ENCODE results near the gene OCA2. TPM values are rescaled to one million over a fixed set of nuclear protein-coding genes. Genes with fewer than 3 reads are reported as not detected.

Gene OCA2
- polyA plus RNA-seq, 1 donor (not counting 4 experiments of a cell fraction or from before 2014, with no cell fraction given): 0.05 TPM

DNA sequence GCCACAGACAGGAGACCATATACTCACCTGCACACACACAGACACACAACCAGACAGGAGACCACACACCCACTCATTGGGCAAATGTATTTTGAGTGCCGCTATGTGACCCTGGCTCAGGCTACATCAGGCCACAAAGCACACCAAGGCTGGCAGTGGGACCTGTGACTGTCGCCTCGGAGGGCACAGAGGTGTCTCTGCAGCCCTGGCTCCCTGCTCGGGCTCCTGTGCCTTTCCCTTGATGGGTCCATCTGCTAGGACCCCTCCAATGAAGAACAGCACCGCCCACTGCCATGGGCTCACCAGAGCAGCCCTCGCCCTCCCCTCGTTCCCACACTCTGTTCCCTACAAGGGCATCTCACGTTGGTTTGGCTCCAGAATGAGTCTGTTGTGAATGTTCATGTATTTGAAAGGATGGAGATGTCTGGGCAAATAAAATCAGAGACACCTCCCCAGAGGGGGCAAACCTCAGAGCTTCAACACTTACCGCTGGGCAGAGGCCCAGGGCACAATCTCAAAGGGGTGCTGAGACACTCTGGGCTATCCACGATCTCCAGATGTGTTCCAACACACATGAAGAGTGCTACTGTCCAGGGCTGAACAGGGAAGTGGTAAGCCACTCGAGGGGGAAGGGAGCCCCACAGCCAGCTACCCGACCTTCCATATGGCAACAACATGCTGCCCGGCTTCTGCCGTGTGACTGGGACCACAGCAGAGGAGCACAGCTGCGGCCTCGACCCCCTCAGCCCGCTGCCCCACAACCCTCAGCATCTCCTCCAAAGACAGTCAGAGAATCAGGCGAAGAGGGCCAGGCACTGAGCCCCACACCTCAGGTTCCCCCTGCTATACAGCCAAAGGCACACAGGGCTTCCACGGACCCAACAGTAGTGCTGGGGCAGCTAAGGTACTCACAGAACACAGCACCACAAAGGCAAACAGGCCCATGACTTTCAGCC, 74.9 kb downstream of the OCA2 start:
- H2AFZ ChIP-seq (ENCODE audit: control insufficient read depth, low read length): no peak overlapping the region
- H3K4me2 ChIP-seq (ENCODE audit: control insufficient read depth, extremely low read depth, insufficient read depth, low read depth, low read length): no peak overlapping the region
- H3K9me3 ChIP-seq (ENCODE audit: control insufficient read depth, low read depth, low read length): no peaks in the 10 kb centered on the region
- H3K79me2 ChIP-seq (ENCODE audit: control insufficient read depth, insufficient read depth, low read length): no peaks in the 10 kb centered on the region
- DNase-seq (ENCODE audit: low read depth, low spot score) (no peak), FAIRE-seq (no peak)
- no peaks in the 10 kb centered on the region for H3K27me3 ChIP-seq (ENCODE audit: control insufficient read depth, extremely low read depth, insufficient read depth, low read length)
- TF ChIP-seq EZH2 (IDR thresholded peaks at IDR 0.05; ENCODE audit: low read length): no peak
- TF ChIP-seq, protein P1, sequence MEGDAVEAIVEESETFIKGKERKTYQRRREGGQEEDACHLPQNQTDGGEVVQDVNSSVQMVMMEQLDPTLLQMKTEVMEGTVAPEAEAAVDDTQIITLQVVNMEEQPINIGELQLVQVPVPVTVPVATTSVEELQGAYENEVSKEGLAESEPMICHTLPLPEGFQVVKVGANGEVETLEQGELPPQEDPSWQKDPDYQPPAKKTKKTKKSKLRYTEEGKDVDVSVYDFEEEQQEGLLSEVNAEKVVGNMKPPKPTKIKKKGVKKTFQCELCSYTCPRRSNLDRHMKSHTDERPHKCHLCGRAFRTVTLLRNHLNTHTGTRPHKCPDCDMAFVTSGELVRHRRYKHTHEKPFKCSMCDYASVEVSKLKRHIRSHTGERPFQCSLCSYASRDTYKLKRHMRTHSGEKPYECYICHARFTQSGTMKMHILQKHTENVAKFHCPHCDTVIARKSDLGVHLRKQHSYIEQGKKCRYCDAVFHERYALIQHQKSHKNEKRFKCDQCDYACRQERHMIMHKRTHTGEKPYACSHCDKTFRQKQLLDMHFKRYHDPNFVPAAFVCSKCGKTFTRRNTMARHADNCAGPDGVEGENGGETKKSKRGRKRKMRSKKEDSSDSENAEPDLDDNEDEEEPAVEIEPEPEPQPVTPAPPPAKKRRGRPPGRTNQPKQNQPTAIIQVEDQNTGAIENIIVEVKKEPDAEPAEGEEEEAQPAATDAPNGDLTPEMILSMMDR (optimal IDR thresholded peaks at IDR 0.05 in 1 of 3, IDR thresholded peaks at IDR 0.05 in 1 of 3, conservative IDR thresholded peaks at IDR 0.05 in 1 of 3; ENCODE audit: extremely low read depth in 1 of 3, insufficient read depth in 2 of 3, low read length in 3 of 3): no peak
- no peaks in the 10 kb centered on the region for H3K9me1 ChIP-seq (ENCODE audit: control insufficient read depth, extremely low read depth, insufficient read depth, low read length)
- no peak overlapping the region for H3K27ac ChIP-seq (ENCODE audit: control insufficient read depth, insufficient read depth, low read length)
- no peaks in the 10 kb centered on the region for H3K36me3 ChIP-seq (ENCODE audit: control insufficient read depth in 2 of 2, extremely low read depth in 1 of 2, insufficient read depth in 2 of 2, low read length in 2 of 2)
- H3K4me3 ChIP-seq (ENCODE audit: control insufficient read depth in 2 of 3, extremely low read depth in 1 of 3, insufficient read depth in 2 of 3, low read depth in 1 of 3, low read length in 3 of 3): no peak overlapping the region
- H3K9ac ChIP-seq (ENCODE audit: control insufficient read depth, extremely low read depth, insufficient read depth, low read length): no peak overlapping the region
- H3K4me1 ChIP-seq (ENCODE audit: control insufficient read depth, extremely low read depth, insufficient read depth, low read length): no peaks in the 10 kb centered on the region
- no peaks in the 10 kb centered on the region for H4K20me1 ChIP-seq (ENCODE audit: control insufficient read depth, extremely low read depth, insufficient read depth, low read length)
- dilution Hi-C loops (cut with MboI; ENCODE audit: extremely low pct_ligation_motif_present, low sequenced_read_pairs): no loop called here

DNA sequence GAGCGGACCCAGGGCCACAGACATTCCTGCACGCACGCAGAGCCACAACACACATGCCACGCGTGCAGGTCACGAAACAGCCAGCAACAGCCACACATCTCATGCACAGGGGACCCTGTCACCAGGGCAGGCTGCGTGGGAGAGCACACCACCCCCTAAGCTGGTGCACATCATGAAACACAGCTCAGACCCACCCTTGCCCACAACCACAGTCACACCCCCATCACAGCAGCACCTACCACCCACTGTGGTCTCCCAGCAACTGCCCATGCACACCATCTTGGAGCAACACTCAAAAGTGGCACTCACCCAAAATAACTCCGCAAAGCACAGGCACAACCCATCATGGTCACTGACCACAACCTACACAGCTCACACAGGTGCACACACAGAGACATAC, 75.7 kb downstream of the OCA2 start:
- Histone ChIP-seq H3K9me3 (ENCODE audit: control insufficient read depth, low read depth, low read length) (no peaks in the 10 kb centered on the region), H4K20me1 (ENCODE audit: control insufficient read depth, extremely low read depth, insufficient read depth, low read length) (no peaks in the 10 kb centered on the region), H3K27ac (ENCODE audit: control insufficient read depth, insufficient read depth, low read length) (no peak overlapping the region), H3K4me3 (ENCODE audit: control insufficient read depth in 2 of 3, extremely low read depth in 1 of 3, insufficient read depth in 2 of 3, low read depth in 1 of 3, low read length in 3 of 3) (no peak overlapping the region), H3K4me2 (ENCODE audit: control insufficient read depth, extremely low read depth, insufficient read depth, low read depth, low read length) (no peak overlapping the region), H3K4me1 (ENCODE audit: control insufficient read depth, extremely low read depth, insufficient read depth, low read length) (no peaks in the 10 kb centered on the region), H3K9ac (ENCODE audit: control insufficient read depth, extremely low read depth, insufficient read depth, low read length) (no peak overlapping the region), H3K27me3 (ENCODE audit: control insufficient read depth, extremely low read depth, insufficient read depth, low read length) (no peaks in the 10 kb centered on the region), H3K36me3 (ENCODE audit: control insufficient read depth in 2 of 2, extremely low read depth in 1 of 2, insufficient read depth in 2 of 2, low read length in 2 of 2) (no peaks in the 10 kb centered on the region), H2AFZ (ENCODE audit: control insufficient read depth, low read length) (no peak overlapping the region), H3K9me1 (ENCODE audit: control insufficient read depth, extremely low read depth, insufficient read depth, low read length) (no peaks in the 10 kb centered on the region), H3K79me2 (ENCODE audit: control insufficient read depth, insufficient read depth, low read length) (no peaks in the 10 kb centered on the region)
- FAIRE-seq (no peak), DNase-seq (ENCODE audit: low read depth, low spot score) (no peak)
- dilution Hi-C loops (cut with MboI; ENCODE audit: extremely low pct_ligation_motif_present, low sequenced_read_pairs): no loop called here
- TF ChIP-seq, protein P1 (optimal IDR thresholded peaks at IDR 0.05 in 1 of 3, IDR thresholded peaks at IDR 0.05 in 1 of 3, conservative IDR thresholded peaks at IDR 0.05 in 1 of 3; ENCODE audit: extremely low read depth in 1 of 3, insufficient read depth in 2 of 3, low read length in 3 of 3): no peak
- TF ChIP-seq EZH2 (IDR thresholded peaks at IDR 0.05; ENCODE audit: low read length): no peak
